Measurements from ENCODE around the gene KSR2. TPM values are rescaled to one million over a fixed set of nuclear protein-coding genes. Genes with fewer than 3 reads are reported as not detected.

KSR2 gene
- total and polyA plus RNA-seq, 2 of the 13 experiments (the other 11 are each of a cell fraction or from before 2014, with no cell fraction given): 0.02 TPM; not detected in 1

DNA sequence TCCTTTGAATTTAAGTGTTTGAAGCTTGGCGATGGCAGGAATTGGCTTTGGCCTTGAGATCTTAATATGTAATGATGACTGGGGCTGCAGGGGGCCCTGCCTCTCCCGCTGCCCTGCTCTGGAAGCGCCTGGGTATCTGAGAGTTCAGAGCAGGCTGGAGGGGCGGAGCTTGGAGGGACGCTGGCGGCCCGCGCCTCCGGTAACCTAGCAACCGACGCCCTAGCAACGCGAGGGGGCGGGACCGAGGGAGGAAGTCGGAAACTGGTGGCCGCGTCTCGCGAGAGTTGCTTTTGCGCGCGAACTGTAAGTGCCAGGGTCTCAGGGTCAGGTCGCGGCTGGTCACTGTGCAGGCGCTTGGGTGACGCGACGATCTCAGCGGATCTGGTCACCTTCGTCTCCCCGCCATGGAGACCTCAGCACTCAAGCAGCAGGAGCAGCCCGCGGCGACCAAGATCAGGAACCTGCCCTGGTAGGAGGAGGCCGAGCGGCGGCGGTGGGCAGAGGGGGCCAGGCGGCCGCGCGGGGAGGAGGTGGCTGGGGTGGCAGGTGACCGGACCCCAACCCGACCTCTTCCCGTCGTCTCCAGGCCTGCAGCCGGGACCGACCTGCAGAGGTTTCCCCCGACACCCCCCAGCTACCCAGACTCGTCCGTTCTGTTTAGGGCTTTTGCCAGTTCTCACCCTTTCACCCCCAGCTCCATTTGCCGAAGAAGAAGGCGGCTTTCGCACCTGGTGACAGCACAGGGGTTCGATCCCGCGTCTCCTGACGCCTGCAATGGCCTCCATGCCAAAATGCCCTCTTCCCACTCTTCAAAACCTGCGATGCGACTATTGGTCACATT is 47.9 kb upstream of the KSR2 start, which contains the start of gene RFC5:
Gene RFC5 (plus strand): TSS at position 280 of the 841 bp plus-strand sequence. CDS start 125 bp downstream, at position 405.
- intact Hi-C loops (cut with micrococcal nuclease; ENCODE audit: unreplicated experiment): loop anchor here (2.0 to 5.0 kb wide), 2 partner anchors 36 to 139 kb away; no protein-coding TSS in a partner anchor
- ChIA-PET CTCF (ENCODE audit: low intra/inter-chr PET ratio, low total read pairs) (no interaction called here), POLR2A (interaction anchor here (0.8 to 1.4 kb wide), 2 partner anchors 12 to 121 kb away, joined by 3 to 5 read pairs; no protein-coding TSS in a partner anchor)
- Histone ChIP-seq H3K4me2 (ENCODE audit: low read depth, low read length) (peak within 1 kb of the TSS; percentile 93), H3K79me2 (ENCODE audit: insufficient read depth, low read length) (peaks cover 15% of the 10 kb centered on the region), H3K27ac (ENCODE audit: extremely low read length, insufficient read depth, low read length) (peak within 1 kb of the TSS; percentile 75), H3K9me3 (ENCODE audit: low read length) (no peaks in the 10 kb centered on the region), H3K27me3 (ENCODE audit: control insufficient read depth in 1 of 2, insufficient read depth in 2 of 2, low read length in 2 of 2) (no peaks in the 10 kb centered on the region), H3K36me3 (replicated peaks in 1 of 2; ENCODE audit: control insufficient read depth in 1 of 2, insufficient read depth in 2 of 2, low read length in 2 of 2) (peaks cover 3 to 23% of the 10 kb centered on the region in 2 experiments; a peak in 4 of 5 replicates), H4K20me1 (ENCODE audit: insufficient read depth, low read length) (no peaks in the 10 kb centered on the region), H3K9ac (ENCODE audit: insufficient read depth, low read depth, low read length) (peak within 1 kb of the TSS; percentile 89), H3K4me1 (ENCODE audit: insufficient read depth, low read length) (peaks cover 35% of the 10 kb centered on the region), H2AFZ (ENCODE audit: low read length) (no peak within 1 kb of the TSS), H3K4me3 (replicated peaks in 1 of 3; ENCODE audit: insufficient read depth in 1 of 3, low read depth in 2 of 3, low read length in 3 of 3) (peak within 1 kb of the TSS; percentile 72 to 90 (median 89))
- FAIRE-seq: peak; percentile 81
- in situ Hi-C loops (cut with HindIII; ENCODE audit: extremely low pct_ligation_motif_present, low pct_unique_long_range_greater_than_20kb): no loop called here
- BruUV-seq (replicated peaks): TSS peak; percentile 68
- ATAC-seq: peak; percentile 97
- under 1% methylated on average over 18 of the region's 61 CpGs for WGBS (ENCODE audit: low lambda C conversion rate)
- peak; percentile 96 for DNase-seq (ENCODE audit: low spot score)
- peak; percentile 67 for TF ChIP-seq SMAD3 (CRISPR knock-in tag; IDR thresholded peaks at IDR 0.05)
- peak; percentile 74; the same call in 1 of the 2 replicates for TF ChIP-seq ZGPAT (CRISPR knock-in tag; IDR thresholded peaks at IDR 0.05)
- peak; percentile 99 for TF ChIP-seq RBM22 (optimal IDR thresholded peaks at IDR 0.05; ENCODE audit: low read length)
- TF ChIP-seq SMYD3 (CRISPR knock-in tag; IDR thresholded peaks at IDR 0.05): no peak
- TF ChIP-seq MEIS1 (CRISPR knock-in tag; IDR thresholded peaks at IDR 0.05; ENCODE audit: borderline replicate concordance): peak; percentile 35; the same call in 1 of the 2 replicates
- TF ChIP-seq ZKSCAN1 (IDR thresholded peaks at IDR 0.05; ENCODE audit: low read length): no peak
- TF ChIP-seq ZNF589 (CRISPR knock-in tag; conservative IDR thresholded peaks at IDR 0.05): no peak
- TF ChIP-seq ZNF572 (CRISPR knock-in tag; IDR thresholded peaks at IDR 0.05): 0 out of 2 replicates have a peak, but pooled peaks have one; percentile 62
- peak; percentile 89 for TF ChIP-seq MXD4 (CRISPR knock-in tag; IDR thresholded peaks at IDR 0.05)
- no peak for TF ChIP-seq ZNF775 (CRISPR knock-in tag; IDR thresholded peaks at IDR 0.05; ENCODE audit: borderline replicate concordance)
- TF ChIP-seq ELF4 (CRISPR knock-in tag; IDR thresholded peaks at IDR 0.05; ENCODE audit: borderline replicate concordance): no peak
- TF ChIP-seq MYNN (CRISPR knock-in tag; IDR thresholded peaks at IDR 0.05; ENCODE audit: low read depth): 0 out of 2 replicates have a peak, but pooled peaks have one; percentile 48
- TF ChIP-seq RFXAP (CRISPR knock-in tag; IDR thresholded peaks at IDR 0.05; ENCODE audit: borderline replicate concordance): no peak
- TF ChIP-seq REXO4 (CRISPR knock-in tag; IDR thresholded peaks at IDR 0.05; ENCODE audit: borderline replicate concordance): no peak
- TF ChIP-seq THAP9 (CRISPR knock-in tag; IDR thresholded peaks at IDR 0.05; ENCODE audit: borderline replicate concordance): peak; percentile 70; the same call in 1 of the 2 replicates
- TF ChIP-seq ZNF841 (CRISPR knock-in tag; IDR thresholded peaks at IDR 0.05; ENCODE audit: borderline replicate concordance): no peak
- TF ChIP-seq TP53 (CRISPR knock-in tag; conservative IDR thresholded peaks at IDR 0.05): no peak
- no peak for TF ChIP-seq XRCC5 (optimal IDR thresholded peaks at IDR 0.05; ENCODE audit: low read length)
- no peak for TF ChIP-seq FOXA1 (IDR thresholded peaks at IDR 0.05)
- peak; percentile 19; the same call in 1 of the 2 replicates for TF ChIP-seq FOXA1 (CRISPR knock-in tag; IDR thresholded peaks at IDR 0.05)
- peak; percentile 79; the same call in 1 of the 2 replicates for TF ChIP-seq KDM5B (CRISPR knock-in tag; IDR thresholded peaks at IDR 0.05; ENCODE audit: borderline replicate concordance)

Measured in HepG2 (cell line).